Measurements from ENCODE around the gene GLIS1. TPM values are rescaled to one million over a fixed set of nuclear protein-coding genes. Genes with fewer than 3 reads are reported as not detected.

The GLIS1 gene
- total RNA-seq, 1 donor, result 2.9 TPM

GRCh38 chr1:53732409-53732808, 6.6 kb downstream of the GLIS1 start:
- TF ChIP-seq CTCF (IDR thresholded peaks at IDR 0.05; ENCODE audit: extremely low read depth, low read depth, low read length), result no peak
- H2AFZ ChIP-seq (ENCODE audit: low read length), result peak overlapping the region; percentile 59
- H3K4me3 ChIP-seq (ENCODE audit: insufficient read depth, low read length), result peak overlapping the region; percentile 62
- H3K36me3 ChIP-seq (ENCODE audit: insufficient read depth, low read length), result no peaks in the 10 kb centered on the region
- H3K79me2 ChIP-seq (ENCODE audit: insufficient read depth, low read length), result peaks cover 50% of the 10 kb centered on the region
- DNase-seq (ENCODE audit: insufficient read length, low spot score, missing footprints), result peak; percentile 25
- H4K20me1 ChIP-seq (ENCODE audit: insufficient read depth, low read length), result no peaks in the 10 kb centered on the region
- H3K27ac ChIP-seq (ENCODE audit: low read depth, low read length), result peak overlapping the region; percentile 99
- H3K4me2 ChIP-seq (ENCODE audit: insufficient read depth, low read length), result peak overlapping the region; percentile 84
- no peaks in the 10 kb centered on the region for H3K27me3 ChIP-seq (ENCODE audit: insufficient read depth, low read length)
- no peaks in the 10 kb centered on the region for H3K9me3 ChIP-seq (ENCODE audit: low read depth, low read length)
- H3K4me1 ChIP-seq (ENCODE audit: insufficient read depth, low read length), result peaks cover 73% of the 10 kb centered on the region

DNA sequence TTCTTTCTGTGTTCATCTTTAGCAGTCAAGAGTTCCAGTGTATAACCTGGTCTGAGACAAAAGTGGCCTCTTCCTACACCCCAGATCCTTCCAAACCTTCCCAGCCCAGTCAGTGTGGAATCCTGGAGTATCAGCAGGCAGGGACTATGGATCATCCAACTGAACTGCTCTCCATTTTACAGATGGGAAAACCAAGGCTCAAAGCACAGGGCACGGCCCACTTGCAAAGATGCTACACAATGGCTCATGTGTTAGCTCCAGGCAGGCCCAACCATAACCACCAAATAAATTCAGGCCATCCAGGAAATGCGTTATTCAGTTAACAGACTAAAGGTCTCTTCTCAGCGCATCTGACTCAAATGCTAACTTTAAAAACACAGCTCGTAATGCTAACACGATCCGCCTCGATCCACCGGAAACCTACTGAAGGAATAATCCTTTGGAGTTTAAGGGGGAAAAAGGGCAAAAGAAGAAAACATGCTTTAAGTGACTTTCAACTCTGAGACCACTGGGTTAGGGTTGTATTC, 7.1 kb downstream of the GLIS1 start:
- H3K79me2 ChIP-seq (ENCODE audit: insufficient read depth, low read length), result peaks cover 52% of the 10 kb centered on the region
- TF ChIP-seq CTCF (IDR thresholded peaks at IDR 0.05; ENCODE audit: extremely low read depth, low read depth, low read length), result no peak
- H4K20me1 ChIP-seq (ENCODE audit: insufficient read depth, low read length), result no peaks in the 10 kb centered on the region
- H3K27me3 ChIP-seq (ENCODE audit: insufficient read depth, low read length), result no peaks in the 10 kb centered on the region
- peaks cover 71% of the 10 kb centered on the region for H3K4me1 ChIP-seq (ENCODE audit: insufficient read depth, low read length)
- H3K4me2 ChIP-seq (ENCODE audit: insufficient read depth, low read length), result peak overlapping the region; percentile 84
- no peaks in the 10 kb centered on the region for H3K36me3 ChIP-seq (ENCODE audit: insufficient read depth, low read length)
- peak overlapping the region; percentile 99 for H3K27ac ChIP-seq (ENCODE audit: low read depth, low read length)
- H3K4me3 ChIP-seq (ENCODE audit: insufficient read depth, low read length), result peak overlapping the region; percentile 62
- DNase-seq (ENCODE audit: insufficient read length, low spot score, missing footprints), result peak; percentile 89
- H2AFZ ChIP-seq (ENCODE audit: low read length), result peak overlapping the region; percentile 59
- H3K9me3 ChIP-seq (ENCODE audit: low read depth, low read length), result no peaks in the 10 kb centered on the region

- peak overlapping the region; percentile 84 for H3K4me2 ChIP-seq (ENCODE audit: insufficient read depth, low read length)
Measured at GRCh38 chr1:53731043-53731600, 7.8 kb downstream of the GLIS1 start.

More at GRCh38 chr1:53731043-53731600, 7.8 kb downstream of the GLIS1 start:
- TF ChIP-seq CTCF (IDR thresholded peaks at IDR 0.05; ENCODE audit: extremely low read depth, low read depth, low read length), result no peak
- H3K4me3 ChIP-seq (ENCODE audit: insufficient read depth, low read length), result no peak overlapping the region
- H3K36me3 ChIP-seq (ENCODE audit: insufficient read depth, low read length), result no peaks in the 10 kb centered on the region
- no peaks in the 10 kb centered on the region for H4K20me1 ChIP-seq (ENCODE audit: insufficient read depth, low read length)
- H3K79me2 ChIP-seq (ENCODE audit: insufficient read depth, low read length), result peaks cover 55% of the 10 kb centered on the region
- H3K27ac ChIP-seq (ENCODE audit: low read depth, low read length), result peak overlapping the region; percentile 99
- no peaks in the 10 kb centered on the region for H3K27me3 ChIP-seq (ENCODE audit: insufficient read depth, low read length)
- H2AFZ ChIP-seq (ENCODE audit: low read length), result no peak overlapping the region
- no peaks in the 10 kb centered on the region for H3K9me3 ChIP-seq (ENCODE audit: low read depth, low read length)
- H3K4me1 ChIP-seq (ENCODE audit: insufficient read depth, low read length), result peaks cover 65% of the 10 kb centered on the region
- no peak for DNase-seq (ENCODE audit: insufficient read length, low spot score, missing footprints)

Data from osteoblast (primary cell).